GM18511 (cell line): ENCODE results near the gene PHGDH.

ENCODE experiments used
- ATAC-seq: cut with Tn5 transposase; IDR thresholded peaks from one replicate; pipeline ENCODE4 v1.9.1; 2021; ENCODE audit warnings: mild to moderate bottlenecking, moderate library complexity; ENCODE audit not compliant: unreplicated experiment

Gene PHGDH

GRCh38 chr1:119711804-119712341 is at the start of gene PHGDH:
Gene PHGDH, plus strand, starts transcription at chr1:119711934. Its CDS starts 89 bp downstream, at chr1:119712023.
- peak; percentile 80 for ATAC-seq

DNA sequence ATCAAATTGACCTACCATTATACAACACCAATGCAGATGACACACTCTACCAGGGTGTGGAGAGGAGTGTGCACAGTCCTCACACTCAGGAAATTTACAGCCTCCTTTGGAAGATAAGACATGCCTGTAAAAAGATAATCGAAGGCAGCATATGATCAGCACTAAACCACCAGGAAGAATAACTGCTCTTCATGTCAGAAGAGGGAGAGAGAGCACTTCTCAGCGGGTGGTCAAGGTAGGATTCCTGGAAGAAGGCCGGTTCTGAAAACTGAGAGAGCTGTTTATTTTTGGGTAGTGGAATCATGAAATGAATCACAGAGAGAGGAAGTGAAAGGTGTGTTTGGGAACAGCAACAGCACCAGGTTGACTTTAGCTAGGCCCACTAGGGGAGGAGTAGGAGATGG is 49.7 kb upstream of the PHGDH start:
- ATAC-seq, result peak; percentile 68

DNA sequence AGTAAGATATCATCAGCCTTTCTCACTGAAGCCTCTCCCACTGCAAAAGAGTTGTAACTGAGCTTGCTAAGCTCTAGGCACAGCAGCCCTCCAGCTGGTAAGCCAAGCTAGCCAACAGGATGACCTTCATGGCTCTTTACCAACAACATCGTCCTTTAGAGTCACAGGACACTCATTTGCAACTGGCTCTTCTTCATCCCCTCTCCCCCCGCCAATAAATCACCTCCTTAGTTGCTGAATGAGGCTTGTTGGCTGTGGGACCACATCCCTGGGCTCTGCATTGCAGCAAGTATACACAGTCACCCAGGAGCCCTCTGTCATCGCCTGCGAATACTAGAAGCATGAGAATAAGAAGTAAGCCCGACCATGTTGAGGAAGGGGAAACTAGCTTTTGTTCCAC is 47.7 kb upstream of the PHGDH start:
- ATAC-seq, result no peak

- ATAC-seq, result no peak
These were observed 44.6 kb upstream of the PHGDH start for GRCh38 chr1:119667173-119667572.

GRCh38 chr1:119670898-119671297 is 40.8 kb upstream of the PHGDH start:
- ATAC-seq, result no peak

DNA sequence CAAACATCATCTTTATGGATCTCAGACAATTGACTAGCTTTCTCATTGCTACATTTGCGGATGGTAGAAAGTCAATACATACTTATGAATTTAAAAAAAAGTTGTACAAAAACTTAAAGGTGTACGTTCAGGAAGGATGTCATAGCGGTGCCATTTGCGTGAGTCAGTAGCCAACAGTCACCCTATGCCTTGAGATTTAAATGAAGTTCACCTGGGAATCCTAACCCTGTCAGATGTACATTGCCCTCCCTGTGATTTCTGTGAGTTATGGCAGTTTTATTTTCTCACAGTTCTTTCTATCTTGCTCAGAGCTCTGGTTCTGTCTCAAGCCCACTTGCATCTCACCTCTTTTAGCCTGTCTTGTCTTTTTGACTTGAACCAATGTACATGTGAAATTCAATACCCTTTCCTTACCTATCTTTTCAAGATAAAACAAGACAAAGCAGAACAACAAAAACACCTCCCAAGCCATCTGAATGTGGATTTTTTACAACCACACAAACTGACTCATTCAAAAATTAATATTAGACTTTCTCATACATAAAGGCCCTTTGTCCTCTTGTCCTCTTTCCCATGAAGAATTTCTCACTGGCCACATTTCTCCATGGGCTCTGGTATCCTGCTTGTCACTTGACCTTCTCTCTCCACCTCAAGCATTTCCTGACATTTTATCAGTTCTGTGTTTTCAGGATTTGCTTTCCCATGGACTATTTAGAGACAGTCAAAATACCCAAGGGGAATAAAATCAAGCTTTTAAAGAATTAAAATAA is 38.4 kb upstream of the PHGDH start:
- ATAC-seq, result no peak

- ATAC-seq, result no peak
These were observed 37.6 kb upstream of the PHGDH start for GRCh38 chr1:119674111-119674526.

DNA sequence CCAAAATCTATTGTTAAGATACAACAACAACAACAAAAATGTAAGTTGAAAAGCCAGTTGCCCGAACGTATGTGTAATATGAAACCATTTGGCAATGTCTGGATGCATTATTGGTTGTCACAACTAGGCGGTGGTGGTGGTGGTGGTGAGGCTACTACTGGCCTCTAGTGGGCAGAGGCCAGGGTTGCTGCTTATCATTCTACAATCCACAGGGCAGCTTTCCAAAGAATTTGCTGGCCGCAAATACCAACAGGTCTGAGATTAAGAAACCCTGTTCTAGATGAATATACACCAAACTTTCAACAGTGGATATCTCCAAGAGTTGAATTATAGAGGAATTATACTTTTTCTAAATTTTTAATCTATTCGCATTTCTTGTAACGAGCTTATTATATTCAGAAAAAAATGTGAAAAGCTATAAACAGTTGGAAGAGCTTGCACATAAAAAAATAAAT is 36.9 kb upstream of the PHGDH start:
- ATAC-seq, result peak; percentile 78

- peak; percentile 83 for ATAC-seq
These were observed 36.1 kb upstream of the PHGDH start for GRCh38 chr1:119675349-119676345.

DNA sequence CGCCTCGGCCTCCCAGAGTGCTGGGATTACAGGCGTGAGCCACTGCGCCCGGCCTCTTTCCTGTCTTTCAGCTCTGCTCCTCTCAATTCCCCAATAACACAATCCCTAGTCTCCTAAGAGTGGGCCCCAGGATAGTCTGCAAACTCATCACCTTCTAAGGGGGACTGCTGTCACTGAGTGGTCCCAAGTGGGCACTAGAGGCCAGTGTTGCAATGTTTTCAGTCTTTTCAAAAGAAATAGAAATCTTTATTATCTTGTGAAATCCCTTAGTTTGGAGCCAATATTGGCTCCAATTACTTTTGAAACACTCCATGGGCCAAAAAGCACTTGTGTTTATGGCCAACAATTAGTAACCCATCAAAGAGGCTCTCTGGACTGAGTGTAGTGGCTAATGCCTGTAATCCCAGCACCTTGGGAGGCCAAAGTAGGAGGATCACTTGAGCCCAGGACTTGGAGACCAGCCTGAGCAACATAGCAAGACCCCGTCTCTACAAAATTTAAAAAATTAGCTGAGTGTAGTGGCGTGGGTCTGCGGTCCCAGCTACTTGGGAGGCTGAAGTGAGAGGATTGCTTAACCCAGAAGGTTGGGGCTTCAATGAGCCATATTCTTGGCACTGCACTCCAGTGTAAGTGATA is 35.0 kb upstream of the PHGDH start:
- no peak for ATAC-seq

GRCh38 chr1:119679223-119679622 is 32.5 kb upstream of the PHGDH start:
- ATAC-seq, result no peak

- no peak for ATAC-seq
These were observed 31.5 kb upstream of the PHGDH start for GRCh38 chr1:119680193-119680592.

DNA sequence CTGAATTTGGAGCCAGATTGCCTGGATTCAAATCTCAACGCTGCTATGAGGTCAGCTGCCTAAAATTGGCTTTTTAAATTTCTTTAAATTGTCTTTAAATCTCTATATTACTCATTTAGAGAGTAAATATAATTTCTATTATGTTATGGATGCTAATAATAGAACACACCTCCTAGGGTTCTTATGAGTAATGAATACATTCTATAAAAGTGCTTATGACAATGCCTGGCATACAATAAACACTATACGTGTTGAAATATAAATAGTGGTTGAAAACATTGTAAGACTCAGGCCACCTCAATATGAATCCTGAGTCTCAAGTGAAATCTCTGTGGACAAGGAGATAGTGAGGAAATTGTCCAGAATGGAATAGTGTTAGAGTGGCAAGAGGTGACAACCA is 31.0 kb upstream of the PHGDH start:
- ATAC-seq, result no peak

- no peak for ATAC-seq
These were observed 30.2 kb upstream of the PHGDH start for GRCh38 chr1:119681560-119681959.

GRCh38 chr1:119682141-119682540 is 29.6 kb upstream of the PHGDH start:
- ATAC-seq, result no peak

- ATAC-seq, result no peak
These were observed 27.8 kb upstream of the PHGDH start for GRCh38 chr1:119683893-119684292.

DNA sequence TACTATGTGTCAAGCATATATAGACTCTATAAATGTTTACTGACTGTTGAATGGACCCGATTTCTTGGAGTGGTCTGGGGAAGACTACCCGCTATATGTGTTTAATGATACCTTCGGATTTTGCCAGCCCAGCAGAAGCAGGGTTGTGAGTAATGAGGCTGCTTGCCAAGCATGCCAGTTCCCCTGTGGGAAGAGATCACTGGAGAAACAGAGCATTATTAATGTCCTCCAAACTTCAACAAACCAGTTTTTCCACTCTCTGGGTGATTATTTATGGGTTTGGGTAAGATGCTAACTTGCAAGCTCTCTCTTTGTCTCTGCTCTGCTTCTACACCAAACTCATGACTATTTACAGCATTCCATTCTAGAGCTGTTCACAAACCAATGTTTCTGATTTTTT is 25.1 kb upstream of the PHGDH start:
- ATAC-seq, result no peak

- ATAC-seq, result no peak
These were observed 24.2 kb upstream of the PHGDH start for GRCh38 chr1:119687434-119688079.

DNA sequence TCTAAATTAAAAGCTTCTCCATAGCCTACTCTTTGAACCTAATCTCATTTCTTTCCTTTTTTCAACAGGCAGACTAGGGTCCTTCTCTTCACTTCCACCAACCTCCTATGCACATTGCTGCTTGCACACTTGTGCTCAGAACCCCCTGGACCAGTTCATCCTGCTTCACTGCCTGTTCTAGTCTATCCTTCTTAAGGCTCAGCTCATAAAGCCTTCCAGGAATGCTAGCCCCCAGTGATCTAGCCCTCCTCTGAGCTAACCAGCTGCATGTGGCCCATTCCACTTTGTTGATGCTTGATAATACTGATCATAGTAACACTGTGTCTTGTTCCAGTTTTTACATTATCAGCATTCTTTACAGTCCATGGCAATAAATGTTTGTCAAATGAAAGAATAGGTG is 22.9 kb upstream of the PHGDH start:
- ATAC-seq, result no peak

- no peak for ATAC-seq
These were observed 22.2 kb upstream of the PHGDH start for GRCh38 chr1:119689511-119689910.
